ENCODE measurements around the gene NTRK2. TPM values are rescaled to one million over a fixed set of nuclear protein-coding genes. Genes with fewer than 3 reads are reported as not detected.

Gene NTRK2
- total RNA-seq, 6 experiments from 2014 or later, result 0.11 to 0.83 (median 0.25) TPM

DNA sequence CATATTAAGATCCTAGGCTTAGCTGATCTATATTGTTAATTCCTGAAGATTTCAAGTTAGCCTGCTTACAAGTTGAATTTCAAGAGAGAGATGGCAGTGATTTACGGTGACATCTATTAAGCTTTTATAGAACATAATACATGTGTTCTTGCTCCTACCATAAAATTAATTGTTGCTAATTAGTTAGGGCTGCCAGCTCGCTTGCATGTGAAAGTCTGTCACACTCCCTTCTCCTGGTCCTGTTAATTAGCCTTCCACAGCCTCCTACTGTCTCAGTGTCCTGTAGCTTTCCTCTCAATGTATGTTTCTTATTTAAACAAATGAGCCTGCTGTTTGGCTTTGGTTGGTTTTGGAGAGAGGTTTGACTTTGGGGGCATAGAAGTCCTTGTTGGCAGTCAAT lies 247.2 kb downstream of the NTRK2 start:
- DNase-seq, result no peak
- TF ChIP-seq, protein P1, sequence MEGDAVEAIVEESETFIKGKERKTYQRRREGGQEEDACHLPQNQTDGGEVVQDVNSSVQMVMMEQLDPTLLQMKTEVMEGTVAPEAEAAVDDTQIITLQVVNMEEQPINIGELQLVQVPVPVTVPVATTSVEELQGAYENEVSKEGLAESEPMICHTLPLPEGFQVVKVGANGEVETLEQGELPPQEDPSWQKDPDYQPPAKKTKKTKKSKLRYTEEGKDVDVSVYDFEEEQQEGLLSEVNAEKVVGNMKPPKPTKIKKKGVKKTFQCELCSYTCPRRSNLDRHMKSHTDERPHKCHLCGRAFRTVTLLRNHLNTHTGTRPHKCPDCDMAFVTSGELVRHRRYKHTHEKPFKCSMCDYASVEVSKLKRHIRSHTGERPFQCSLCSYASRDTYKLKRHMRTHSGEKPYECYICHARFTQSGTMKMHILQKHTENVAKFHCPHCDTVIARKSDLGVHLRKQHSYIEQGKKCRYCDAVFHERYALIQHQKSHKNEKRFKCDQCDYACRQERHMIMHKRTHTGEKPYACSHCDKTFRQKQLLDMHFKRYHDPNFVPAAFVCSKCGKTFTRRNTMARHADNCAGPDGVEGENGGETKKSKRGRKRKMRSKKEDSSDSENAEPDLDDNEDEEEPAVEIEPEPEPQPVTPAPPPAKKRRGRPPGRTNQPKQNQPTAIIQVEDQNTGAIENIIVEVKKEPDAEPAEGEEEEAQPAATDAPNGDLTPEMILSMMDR (IDR thresholded peaks at IDR 0.05), result no peak
- Mint-ChIP-seq H3K9me3 (peaks cover 12% of the 10 kb centered on the region), H3K36me3 (ENCODE audit: low read depth) (no peaks in the 10 kb centered on the region), H3K4me3 (no peak overlapping the region), H3K4me1 (ENCODE audit: low read depth) (no peaks in the 10 kb centered on the region), H3K27me3 (ENCODE audit: insufficient read depth) (no peaks in the 10 kb centered on the region; the same call in 1 of the 2 replicates), H3K27ac (no peak overlapping the region)

DNA sequence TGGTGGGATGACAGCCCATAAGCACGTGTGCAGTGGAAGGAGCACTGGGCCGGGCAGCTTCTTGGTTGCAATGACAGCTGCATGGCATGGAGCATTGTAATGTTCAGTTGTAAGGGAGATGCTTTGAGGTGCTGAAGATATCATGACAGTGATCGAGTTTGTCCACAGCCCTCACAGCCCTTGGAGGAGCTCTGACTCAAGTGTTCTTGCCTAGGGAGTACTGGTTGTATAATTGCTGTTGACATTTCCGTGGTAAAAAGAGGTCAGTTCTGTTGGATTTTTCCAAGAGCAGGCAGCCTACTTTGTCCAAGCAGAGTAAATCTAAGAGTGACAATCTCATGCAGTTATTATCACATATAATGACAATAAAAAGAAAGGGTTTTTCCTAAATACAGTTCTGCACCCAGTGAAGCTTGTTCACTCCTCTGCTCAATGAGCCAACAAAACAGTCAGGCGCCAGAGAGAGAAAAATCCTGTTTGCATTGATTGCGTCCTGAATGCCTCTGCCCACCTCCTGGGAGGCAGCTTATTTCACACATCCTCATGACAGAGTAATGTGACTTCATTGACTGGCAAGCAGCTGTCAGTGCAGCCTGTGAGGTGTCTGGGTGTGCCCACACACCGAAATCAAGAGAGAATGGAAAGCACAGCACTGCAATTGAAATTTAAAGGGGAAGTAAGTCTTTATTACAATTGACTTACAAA lies 248.0 kb downstream of the NTRK2 start:
- H3K9me3 Mint-ChIP-seq, result peaks cover 12% of the 10 kb centered on the region
- H3K27me3 Mint-ChIP-seq (ENCODE audit: insufficient read depth), result no peaks in the 10 kb centered on the region

DNA sequence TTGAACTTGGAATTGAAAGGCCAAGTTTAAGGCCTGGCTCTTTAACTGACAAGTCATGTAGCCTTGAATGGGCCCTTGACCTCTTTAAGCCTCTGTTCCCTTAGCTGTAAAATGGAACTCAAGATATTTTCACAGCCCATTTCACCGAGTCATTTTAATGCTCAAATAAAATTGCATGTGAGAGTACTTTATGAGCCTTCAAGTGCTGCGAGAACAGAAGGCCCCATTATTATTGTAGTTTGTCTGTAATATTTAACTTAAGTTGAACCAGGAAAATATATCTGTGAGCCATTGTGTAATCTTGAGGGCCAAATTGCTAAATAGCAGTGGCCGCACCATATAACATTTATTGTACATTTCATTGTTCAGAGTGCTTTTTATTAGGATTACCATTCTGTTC lies 249.9 kb downstream of the NTRK2 start:
- H3K9me3 Mint-ChIP-seq, result peaks cover 16% of the 10 kb centered on the region
- H3K27me3 Mint-ChIP-seq (ENCODE audit: insufficient read depth), result no peaks in the 10 kb centered on the region
- H3K36me3 Mint-ChIP-seq (ENCODE audit: low read depth), result no peaks in the 10 kb centered on the region
- no peak overlapping the region for H3K4me3 Mint-ChIP-seq
- H3K27ac Mint-ChIP-seq, result no peak overlapping the region
- no peaks in the 10 kb centered on the region for H3K4me1 Mint-ChIP-seq (ENCODE audit: low read depth)
- no peak for DNase-seq
- TF ChIP-seq, protein P1 (IDR thresholded peaks at IDR 0.05), result no peak

More for the DNA sequence above, 248.0 kb downstream of the NTRK2 start:
- DNase-seq, result no peak
- Mint-ChIP-seq H3K4me3 (no peak overlapping the region), H3K27ac (no peak overlapping the region), H3K36me3 (ENCODE audit: low read depth) (no peaks in the 10 kb centered on the region), H3K4me1 (ENCODE audit: low read depth) (no peaks in the 10 kb centered on the region)
- TF ChIP-seq, protein P1 (IDR thresholded peaks at IDR 0.05), result no peak

DNA sequence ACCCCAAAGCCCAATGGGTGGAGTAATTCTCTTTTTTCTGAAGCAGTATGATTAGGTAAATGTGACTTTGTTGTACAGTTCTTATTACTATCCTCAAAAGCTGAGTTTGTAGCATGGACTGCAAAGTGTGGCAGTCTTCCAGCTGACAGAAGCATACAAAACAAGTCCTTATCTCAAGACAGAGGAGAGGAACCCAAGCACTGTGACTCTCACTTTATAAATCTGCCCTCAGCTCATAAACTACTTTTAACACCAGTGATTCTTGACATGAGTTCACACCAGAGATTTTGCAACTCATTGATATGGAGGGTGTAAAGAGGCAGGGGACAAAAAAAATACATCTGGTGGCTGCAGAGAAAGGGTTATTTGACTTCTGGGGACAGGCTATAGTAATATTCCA lies 251.6 kb downstream of the NTRK2 start:
- TF ChIP-seq, protein P1 (IDR thresholded peaks at IDR 0.05), result no peak
- no peaks in the 10 kb centered on the region for H3K4me1 Mint-ChIP-seq (ENCODE audit: low read depth)
- H3K27ac Mint-ChIP-seq, result no peak overlapping the region
- H3K36me3 Mint-ChIP-seq (ENCODE audit: low read depth), result peaks cover 5% of the 10 kb centered on the region; the same call in 1 of the 2 replicates
- peaks cover 6% of the 10 kb centered on the region; the same call in 1 of the 2 replicates for H3K27me3 Mint-ChIP-seq (ENCODE audit: insufficient read depth)
- H3K9me3 Mint-ChIP-seq, result peaks cover 24% of the 10 kb centered on the region
- no peak overlapping the region for H3K4me3 Mint-ChIP-seq
- no peak for DNase-seq

DNA sequence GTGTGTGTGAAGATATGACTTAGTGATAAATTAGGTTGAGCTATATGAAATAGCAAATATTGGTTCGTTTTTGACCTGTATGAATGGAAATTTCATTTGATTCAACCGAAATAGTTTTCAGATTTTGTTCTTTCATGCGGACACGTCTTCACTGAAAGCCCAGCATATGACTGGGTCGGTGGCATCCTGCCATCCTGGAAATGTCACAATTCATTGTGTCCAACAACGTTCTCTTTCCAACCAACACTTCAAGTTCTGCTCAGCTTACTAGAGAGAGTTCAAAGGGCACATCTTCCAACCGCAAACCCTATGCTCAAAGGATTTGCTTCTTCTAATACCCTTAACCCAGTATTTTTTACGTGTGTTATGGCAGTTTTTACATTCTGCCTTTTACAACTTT lies 252.5 kb downstream of the NTRK2 start:
- TF ChIP-seq, protein P1 (IDR thresholded peaks at IDR 0.05), result no peak
- Mint-ChIP-seq H3K9me3 (peaks cover 30% of the 10 kb centered on the region), H3K27ac (no peak overlapping the region), H3K27me3 (ENCODE audit: insufficient read depth) (peaks cover 6% of the 10 kb centered on the region; the same call in 1 of the 2 replicates), H3K36me3 (ENCODE audit: low read depth) (peaks cover 5% of the 10 kb centered on the region; the same call in 1 of the 2 replicates), H3K4me1 (ENCODE audit: low read depth) (no peaks in the 10 kb centered on the region), H3K4me3 (no peak overlapping the region)
- DNase-seq, result no peak

All from HFFc6 (cell line).